HG03159 (cell line): Measurements from ENCODE around the gene RALGAPA2.

Experiments used
- ATAC-seq: cut with Tn5 transposase; IDR thresholded peaks from one replicate; pipeline ENCODE4 v1.9.1; 2021; ENCODE audit warnings: mild to moderate bottlenecking, moderate library complexity; ENCODE audit not compliant: unreplicated experiment

Gene RALGAPA2

GRCh38 chr20:20414640-20415220, 297.7 kb downstream of the RALGAPA2 start:
- ATAC-seq, result no peak

DNA sequence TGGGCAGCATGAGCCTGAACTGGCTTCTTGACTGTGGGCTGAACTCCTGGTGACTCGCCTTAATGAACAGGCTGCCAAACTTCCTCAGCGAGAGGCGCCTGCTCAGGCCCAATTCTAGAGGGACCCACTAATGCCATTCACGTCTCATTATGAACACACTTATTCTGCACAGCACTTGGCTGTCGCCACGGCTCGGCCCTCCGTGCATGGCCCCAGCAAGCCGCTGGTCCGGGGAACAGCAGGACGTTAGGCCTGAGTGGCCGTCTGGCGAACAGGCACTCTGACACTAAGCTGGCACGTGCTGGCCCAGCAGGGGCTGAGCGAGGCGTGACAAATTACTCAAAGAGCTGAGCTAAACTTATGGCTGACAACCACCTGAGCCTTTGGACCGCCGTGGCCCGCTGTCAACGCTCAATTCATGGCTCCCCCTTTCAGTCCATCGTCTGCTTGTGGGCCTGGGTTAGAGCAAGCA, 298.6 kb downstream of the RALGAPA2 start:
- ATAC-seq, result no peak

GRCh38 chr20:20412750-20413149, 299.7 kb downstream of the RALGAPA2 start:
- no peak for ATAC-seq

GRCh38 chr20:20411836-20412235, 300.6 kb downstream of the RALGAPA2 start:
- no peak for ATAC-seq

GRCh38 chr20:20411402-20411801, 301.0 kb downstream of the RALGAPA2 start:
- no peak for ATAC-seq

- ATAC-seq, result no peak
Observed at GRCh38 chr20:20410678-20411077, 301.8 kb downstream of the RALGAPA2 start.

- no peak for ATAC-seq
Observed at GRCh38 chr20:20409331-20409730, 303.1 kb downstream of the RALGAPA2 start.

DNA sequence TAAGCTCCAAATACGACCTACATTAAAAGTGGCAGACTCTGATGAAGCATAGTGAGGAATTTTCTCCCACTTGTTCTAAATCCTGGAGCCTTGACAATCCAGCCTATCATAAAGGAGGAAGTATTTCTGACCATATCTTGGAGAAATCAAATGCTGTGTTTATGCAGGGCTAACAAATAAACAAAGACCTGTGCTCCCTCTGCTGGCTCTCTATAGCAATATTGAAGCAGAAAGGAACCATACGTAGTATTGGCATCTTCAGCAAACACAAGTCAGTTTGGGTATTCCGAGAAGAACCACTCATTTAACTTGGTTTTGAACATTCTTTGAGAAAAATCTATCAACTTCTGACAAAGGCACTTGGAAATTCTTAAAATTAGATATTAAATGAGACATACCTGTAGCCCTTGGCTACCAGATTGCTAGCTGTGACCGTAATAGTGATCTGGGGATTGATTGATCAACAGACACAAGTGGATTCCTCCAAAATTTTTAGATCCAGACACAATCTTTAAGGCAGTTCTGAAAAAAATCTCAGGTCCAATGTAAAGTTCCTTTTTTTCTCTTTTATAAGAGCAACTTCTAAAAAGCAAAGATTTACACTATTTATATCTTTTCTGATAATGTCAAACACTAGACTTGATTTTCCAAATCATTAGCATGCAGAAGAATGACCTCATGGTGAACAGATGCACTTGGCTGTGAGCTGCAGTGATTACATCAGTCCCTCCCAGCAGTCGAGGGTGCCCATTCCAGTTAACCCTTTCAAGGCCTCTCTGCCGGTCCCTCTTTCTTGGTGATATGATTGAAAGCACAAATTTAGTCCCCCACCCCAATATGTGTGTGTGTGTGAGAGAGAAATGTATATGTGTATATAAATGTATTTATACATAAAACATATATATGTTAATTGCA, 304.3 kb downstream of the RALGAPA2 start:
- ATAC-seq, result no peak

GRCh38 chr20:20406306-20406705, 306.1 kb downstream of the RALGAPA2 start:
- no peak for ATAC-seq

DNA sequence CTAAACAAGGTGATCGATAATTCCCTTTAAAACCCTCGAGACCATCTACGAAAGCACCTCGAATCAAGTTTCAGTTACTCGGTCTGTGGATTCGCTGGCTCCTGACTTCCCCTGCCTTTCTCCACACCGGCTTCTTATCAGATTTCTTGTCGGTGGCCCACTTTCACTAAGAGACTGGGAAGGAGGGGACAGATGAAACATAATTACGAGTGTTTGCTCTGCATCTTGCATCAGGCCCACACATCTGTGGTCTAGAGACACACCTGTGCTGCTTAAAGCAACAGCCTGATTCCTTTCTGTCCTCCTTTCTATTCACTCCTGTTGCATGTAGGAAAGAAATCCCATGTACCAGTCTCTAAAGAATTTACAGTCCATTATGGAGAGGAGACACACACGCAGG, 306.8 kb downstream of the RALGAPA2 start:
- no peak for ATAC-seq

DNA sequence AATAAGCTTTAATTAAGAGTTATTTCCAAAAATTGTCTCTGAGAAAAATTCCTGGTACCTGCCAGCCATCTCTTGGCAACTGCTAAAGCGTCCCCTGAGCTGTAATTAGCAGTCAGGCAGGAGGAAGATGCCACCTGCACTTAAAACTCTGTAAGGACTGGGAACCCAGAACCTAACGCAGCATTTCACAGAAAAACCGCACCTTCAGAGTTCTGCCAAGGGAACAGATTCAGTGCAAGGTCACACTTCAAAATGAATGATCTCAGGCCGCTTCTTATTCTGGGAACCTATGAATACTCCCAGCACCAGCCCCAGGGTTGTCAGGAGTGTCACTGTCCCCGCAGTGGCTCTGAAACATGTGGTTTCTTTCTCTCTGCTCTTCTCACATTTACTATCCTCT, 307.8 kb downstream of the RALGAPA2 start:
- ATAC-seq, result no peak

DNA sequence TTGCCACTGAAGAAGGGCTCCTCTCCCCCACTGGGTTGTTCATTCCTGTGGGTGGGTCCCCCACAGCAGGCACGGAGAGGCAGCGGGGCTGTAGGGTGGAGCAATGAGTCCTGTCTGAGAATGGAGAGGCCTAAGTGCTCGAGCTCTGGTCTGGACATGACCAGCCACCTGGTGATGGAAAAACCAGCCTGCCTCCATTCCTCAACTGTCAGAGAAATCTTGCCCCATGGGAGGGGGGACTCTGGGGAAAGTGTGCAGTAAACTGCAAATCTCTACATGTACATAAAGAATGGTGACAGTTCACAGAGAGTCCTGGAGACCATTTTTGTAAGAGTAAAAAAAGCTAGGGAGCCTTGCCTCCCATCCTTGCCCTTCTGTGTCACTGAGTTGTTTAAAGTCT, 310.5 kb downstream of the RALGAPA2 start:
- ATAC-seq, result no peak

DNA sequence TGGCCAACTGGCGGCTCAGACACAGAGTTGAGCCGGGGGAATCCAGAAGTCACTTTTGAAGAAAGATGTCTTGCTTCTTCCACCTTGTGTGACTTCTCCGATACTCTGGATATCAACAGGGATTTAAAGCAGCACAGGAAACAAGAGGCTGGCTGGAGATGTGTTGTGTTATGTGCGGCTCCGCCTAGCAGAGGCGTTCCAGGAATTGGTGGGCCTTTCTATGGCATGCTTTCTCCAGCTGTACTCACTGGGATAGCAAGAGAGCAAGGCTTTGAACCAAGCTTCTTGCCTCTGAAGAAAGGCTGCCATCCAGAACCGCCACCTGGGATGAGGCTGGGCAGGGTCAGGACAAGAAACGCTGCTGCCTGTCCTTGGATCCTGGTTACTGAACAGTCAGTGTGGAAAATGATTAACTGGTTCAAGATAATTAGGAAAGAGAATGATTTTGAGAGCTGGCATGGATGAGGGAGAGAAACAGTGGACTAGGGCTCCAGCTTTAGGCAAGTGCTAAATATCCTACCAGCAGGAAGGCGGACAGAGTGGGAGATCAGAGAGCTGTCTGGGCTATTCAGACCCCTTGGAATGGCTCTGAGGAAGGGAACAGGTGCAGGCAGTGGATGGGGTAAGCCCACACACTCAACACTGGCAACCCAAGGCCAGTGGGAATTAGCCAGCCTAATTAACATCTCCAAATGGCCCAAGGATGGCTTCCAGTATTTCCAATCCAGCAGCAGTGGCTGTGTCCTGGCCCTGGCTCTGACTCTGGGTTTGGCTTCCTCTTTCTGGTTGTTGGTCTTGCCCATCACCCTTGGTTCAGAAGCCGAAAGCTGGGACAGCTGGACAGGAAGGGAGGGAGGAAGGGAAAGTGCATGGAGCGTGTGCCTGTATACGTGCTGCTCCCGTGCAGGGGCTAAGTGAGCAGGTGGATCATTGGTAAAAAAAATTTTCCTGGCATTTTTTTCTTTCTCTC, 312.6 kb downstream of the RALGAPA2 start:
- no peak for ATAC-seq

GRCh38 chr20:20398123-20398522, 314.3 kb downstream of the RALGAPA2 start:
- no peak for ATAC-seq

- no peak for ATAC-seq
Observed at GRCh38 chr20:20396794-20397193, 315.6 kb downstream of the RALGAPA2 start.

DNA sequence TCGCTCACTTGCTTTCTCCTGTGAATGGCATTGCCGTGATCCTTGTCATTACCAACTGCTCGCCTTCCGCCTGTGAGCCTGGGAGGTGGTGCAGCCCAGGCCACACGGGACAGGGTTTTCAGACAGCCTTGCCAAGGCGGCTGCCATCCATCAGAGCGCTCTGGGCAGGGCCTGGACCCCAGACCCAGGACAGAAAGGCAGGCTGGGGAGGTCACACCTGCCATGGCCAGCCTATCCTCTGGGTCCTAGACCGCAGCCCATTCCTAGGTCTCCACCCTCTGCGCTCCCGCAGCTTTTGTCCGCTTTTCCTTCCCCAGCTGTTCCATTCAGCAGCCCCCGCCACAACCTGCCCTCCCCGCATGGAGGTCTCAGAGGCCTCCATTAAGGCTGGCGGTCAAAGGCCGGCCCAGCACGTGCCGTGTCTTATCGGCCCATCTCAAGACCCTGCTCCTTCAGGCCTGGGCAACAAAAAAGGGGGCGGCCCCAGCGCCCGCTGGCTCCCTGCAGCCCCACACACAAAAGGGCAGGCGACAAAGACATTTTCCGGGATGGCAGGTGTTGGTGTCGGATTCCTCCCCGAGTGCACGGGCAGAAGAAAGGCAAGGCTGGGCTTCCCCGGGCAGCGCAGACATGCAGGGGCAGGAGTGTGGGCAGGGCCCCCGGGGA, 316.4 kb downstream of the RALGAPA2 start:
- no peak for ATAC-seq

- no peak for ATAC-seq
Observed at GRCh38 chr20:20395087-20395486, 317.4 kb downstream of the RALGAPA2 start.

DNA sequence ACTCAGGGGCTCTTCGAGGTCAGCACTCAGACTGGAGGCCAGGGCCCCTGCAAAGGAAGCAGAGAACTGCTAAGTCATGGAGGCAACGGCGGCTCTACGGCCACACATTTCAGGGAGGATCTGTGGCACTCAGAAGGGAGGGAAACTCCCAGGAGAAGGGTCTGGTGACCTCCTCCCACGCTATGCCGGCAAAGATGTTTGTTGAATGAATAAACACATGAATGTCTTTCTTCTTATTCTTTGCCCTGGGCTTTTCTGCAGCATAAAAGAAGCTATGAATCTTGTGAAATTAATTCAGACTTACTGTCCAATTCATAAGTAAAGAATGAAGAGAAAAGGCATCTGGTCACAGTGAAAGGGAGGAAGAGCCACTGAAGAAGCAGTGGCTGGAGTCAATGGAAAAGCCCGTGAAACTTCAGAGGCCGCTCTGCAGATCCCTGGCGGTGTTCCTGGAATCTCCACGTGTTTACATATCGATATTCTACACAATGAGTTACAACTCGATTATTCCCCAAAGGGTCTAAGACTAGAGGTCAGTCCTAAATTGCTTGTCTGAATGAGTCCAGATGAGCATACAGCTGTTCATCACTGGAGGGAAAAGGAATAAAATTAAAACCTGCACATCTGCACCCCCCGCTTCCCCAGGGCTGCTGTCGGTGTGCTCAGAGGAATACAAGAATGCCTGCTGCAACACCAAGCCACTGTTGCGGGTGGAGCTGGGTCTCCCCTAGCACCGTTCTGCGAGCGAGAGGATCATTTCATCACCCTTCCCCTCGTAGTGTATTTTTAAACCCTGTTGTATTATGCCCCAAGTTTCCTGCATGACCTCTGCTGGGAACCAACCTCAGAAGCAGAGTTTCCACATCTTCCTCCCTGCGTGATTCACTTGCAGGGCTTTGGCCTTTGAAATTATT, 319.0 kb downstream of the RALGAPA2 start:
- no peak for ATAC-seq

- ATAC-seq, result no peak
Observed at GRCh38 chr20:20391766-20392165, 320.7 kb downstream of the RALGAPA2 start.

DNA sequence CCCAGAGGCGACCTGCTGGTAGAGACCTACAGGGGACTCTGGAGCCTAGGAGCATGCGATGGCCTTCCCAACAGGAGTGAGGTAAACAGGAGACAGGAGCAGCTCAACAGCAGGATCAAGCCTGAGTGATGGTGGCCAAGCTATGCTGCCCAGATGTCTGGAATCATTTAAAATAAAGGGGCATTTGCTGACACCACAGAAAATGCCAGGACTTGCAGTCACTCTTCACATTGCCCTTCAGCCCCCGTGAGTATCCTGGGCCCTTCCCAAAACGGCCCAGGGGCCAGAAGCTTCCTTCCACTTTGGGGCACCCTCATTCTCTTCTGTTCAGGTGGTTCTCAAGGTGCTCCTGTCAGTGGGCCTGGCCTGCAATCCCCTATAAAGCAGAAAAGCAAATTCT, 321.3 kb downstream of the RALGAPA2 start:
- no peak for ATAC-seq
